Uterus (tissue), 4 donors: ENCODE data around the gene P2RX7. TPM values are rescaled to one million over a fixed set of nuclear protein-coding genes. Genes with fewer than 3 reads are reported as not detected.

Experiments
- DNase-seq, 2 donors: peaks; one replicate each; pipeline ENCODE4 v3.0.0-alpha.2; 2019 to 2020
- H3K27ac ChIP-seq, 2 donors: fragments of 200-600 bp; sonication (generic); 1 replicate in 1 of 2; 2 replicates in 1 of 2; pipeline ENCODE4 v1.5.1; 2016 to 2018
- H3K27me3 ChIP-seq, 2 donors: fragments of 200-600 bp; sonication (generic); one replicate each; pipeline ENCODE4 v1.5.1; 2018 to 2019; ENCODE audit warnings: control low read depth in 1 of 2
- H3K36me3 ChIP-seq, 2 donors: fragments of 200-600 bp; sonication (generic); one replicate each; pipeline ENCODE4 v1.5.1; 2019; ENCODE audit warnings: control low read depth in 1 of 2
- H3K4me1 ChIP-seq, 2 donors: fragments of 200-600 bp; sonication (generic); one replicate each; pipeline ENCODE4 v1.5.1; 2018 to 2019; ENCODE audit warnings: control low read depth in 1 of 2
- H3K4me3 ChIP-seq, 2 donors: fragments of 200-600 bp; sonication (generic); 1 replicate in 1 of 2; 2 replicates in 1 of 2; pipeline ENCODE4 v1.5.1; 2018 to 2019; ENCODE audit warnings: mild to moderate bottlenecking in 1 of 2
- H3K9me3 ChIP-seq, 2 donors: fragments of 200-600 bp; sonication (generic); one replicate each; pipeline ENCODE4 v1.5.1; 2019; ENCODE audit warnings: control low read depth in 1 of 2
- CTCF ChIP-seq, 4 experiments: fragments of 200-600 bp in 2 of 4; fragments of 450-650 bp in 2 of 4; sonication (generic) in 2 of 4; IDR thresholded peaks; one replicate each; pipeline ENCODE4 v1.5.1; 2016 to 2019; ENCODE audit warnings: antibody characterized with exemption in 4 of 4, mild to moderate bottlenecking in 2 of 4, moderate library complexity in 1 of 4
- POLR2A ChIP-seq, 2 donors: fragments of 450-650 bp; IDR thresholded peaks; one replicate each; pipeline ENCODE4 v1.6.1; 2016; ENCODE audit warnings: antibody characterized with exemption in 2 of 2, mild to moderate bottlenecking in 1 of 2, moderate library complexity in 1 of 2
- intact Hi-C: fragments of 100-400 bp; cut with DNase I; formaldehyde crosslinking; loops from one replicate; pipeline ENCODE4 v1.15.1; 2023; ENCODE audit warnings: low total_unique reads
- total RNA-seq, 4 donors: library from RNA; depleted of rRNA in 3 of 4; stranded (reverse); fragments of >200 nt in 3 of 4; gene quantifications; one replicate each; pipeline versions ENCODE4 v1.1.0 to v1.2.4, GENCODE V29; 2014 to 2023
- donor health status: DM: yes; HTN: yes; CAD: no.

P2RX7 gene
- total RNA-seq, 4 donors from 2014 or later = 1.0 to 7.7 (median 3.1) TPM

GRCh38 chr12:121189131-121189530 is 56.5 kb downstream of the P2RX7 start:
- no peaks in the 10 kb centered on the region for H3K9me3 ChIP-seq
- TF ChIP-seq CTCF (IDR thresholded peaks at IDR 0.05) = no peak
- no peak for DNase-seq
- H3K4me1 ChIP-seq = no peaks in the 10 kb centered on the region
- no peaks in the 10 kb centered on the region for H3K27me3 ChIP-seq
- H3K4me3 ChIP-seq = no peak overlapping the region
- H3K27ac ChIP-seq = no peak overlapping the region
- intact Hi-C loops = no loop called here
- H3K36me3 ChIP-seq = no peaks in the 10 kb centered on the region

GRCh38 chr12:121189619-121190155 is 57.0 kb downstream of the P2RX7 start:
- Histone ChIP-seq H3K9me3 (no peaks in the 10 kb centered on the region), H3K27ac (no peak overlapping the region), H3K27me3 (no peaks in the 10 kb centered on the region), H3K4me3 (no peak overlapping the region), H3K4me1 (no peaks in the 10 kb centered on the region), H3K36me3 (no peaks in the 10 kb centered on the region)
- intact Hi-C loops = no loop called here
- no peak for TF ChIP-seq CTCF (IDR thresholded peaks at IDR 0.05)
- TF ChIP-seq POLR2A (IDR thresholded peaks at IDR 0.05) = no peak
- no peak for DNase-seq

- intact Hi-C loops = no loop called here
- no peak for DNase-seq
- Histone ChIP-seq H3K4me1 (no peaks in the 10 kb centered on the region), H3K4me3 (no peak overlapping the region), H3K9me3 (no peaks in the 10 kb centered on the region), H3K27me3 (no peaks in the 10 kb centered on the region), H3K36me3 (no peaks in the 10 kb centered on the region), H3K27ac (peak overlapping the region in 1 of 2 donors; percentile 14)
- no peak for TF ChIP-seq CTCF (IDR thresholded peaks at IDR 0.05)
- TF ChIP-seq POLR2A (IDR thresholded peaks at IDR 0.05) = no peak
These were observed 57.9 kb downstream of the P2RX7 start for GRCh38 chr12:121190523-121191031.

- DNase-seq = no peak
- Histone ChIP-seq H3K27me3 (no peaks in the 10 kb centered on the region), H3K4me3 (no peak overlapping the region), H3K9me3 (no peaks in the 10 kb centered on the region), H3K4me1 (no peaks in the 10 kb centered on the region), H3K27ac (peak overlapping the region in 1 of 2 donors; percentile 14), H3K36me3 (no peaks in the 10 kb centered on the region)
- intact Hi-C loops = no loop called here
- TF ChIP-seq POLR2A (IDR thresholded peaks at IDR 0.05) = no peak
- TF ChIP-seq CTCF (IDR thresholded peaks at IDR 0.05) = no peak
These were observed 58.5 kb downstream of the P2RX7 start for GRCh38 chr12:121191151-121191550.

GRCh38 chr12:121196902-121197301 is 64.2 kb downstream of the P2RX7 start:
- Histone ChIP-seq H3K4me3 (no peak overlapping the region), H3K9me3 (no peaks in the 10 kb centered on the region), H3K4me1 (no peaks in the 10 kb centered on the region), H3K27me3 (no peaks in the 10 kb centered on the region), H3K27ac (no peak overlapping the region), H3K36me3 (no peaks in the 10 kb centered on the region)
- no peak for TF ChIP-seq CTCF (IDR thresholded peaks at IDR 0.05)
- no peak for TF ChIP-seq POLR2A (IDR thresholded peaks at IDR 0.05)
- intact Hi-C loops = no loop called here
- DNase-seq = no peak
